Breast epithelium (tissue), 4 donors: ENCODE data around the gene VWC2L. TPM values are rescaled to one million over a fixed set of nuclear protein-coding genes. Genes with fewer than 3 reads are reported as not detected.

ENCODE experiments used
- DNase-seq, 2 donors: peaks; one replicate each; pipeline ENCODE4 v3.0.0-alpha.2; 2019; ENCODE audit warnings: low spot score in 2 of 2
- H3K27ac ChIP-seq, 2 donors: fragments of 200-600 bp; sonication (generic) in 1 of 2; one replicate each; pipeline ENCODE4 v1.5.1; 2016 to 2019; ENCODE audit warnings: mild to moderate bottlenecking in 1 of 2
- H3K27me3 ChIP-seq, 2 donors: fragments of 200-600 bp; sonication (generic) in 1 of 2; one replicate each; pipeline versions ENCODE4 v1.5.1 to v1.6.0; 2017 to 2019; ENCODE audit warnings: control low read depth in 1 of 2, mild to moderate bottlenecking in 1 of 2
- H3K36me3 ChIP-seq: fragments of 200-600 bp; one replicate; pipeline ENCODE4 v1.5.1; 2019
- H3K4me1 ChIP-seq, 2 donors: fragments of 200-600 bp; sonication (generic); one replicate each; pipeline ENCODE4 v1.5.1; 2016 to 2019; ENCODE audit warnings: control low read depth in 1 of 2
- H3K4me3 ChIP-seq, 3 donors: fragments of 200-600 bp; sonication (generic); 1 replicate in 2 of 3; 2 replicates in 1 of 3; pipeline ENCODE4 v1.5.1; 2016 to 2019; ENCODE audit warnings: mild to moderate bottlenecking in 3 of 3, moderate library complexity in 2 of 3
- H3K9me3 ChIP-seq, 2 donors: fragments of 200-600 bp; sonication (generic) in 1 of 2; one replicate each; pipeline ENCODE4 v1.5.1; 2016 to 2019; ENCODE audit warnings: control low read depth in 1 of 2
- POLR2A ChIP-seq: fragments of 450-650 bp; IDR thresholded peaks from one replicate; pipeline ENCODE4 v1.6.1; 2016; ENCODE audit warnings: antibody characterized with exemption, mild to moderate bottlenecking, moderate library complexity
- POLR2AphosphoS5 ChIP-seq, 3 donors: sonication (generic); formaldehyde crosslinking; IDR thresholded peaks; one replicate each; pipeline ENCODE4 v1.6.1; 2017; ENCODE audit warnings: antibody characterized with exemption in 3 of 3
- intact Hi-C: fragments of 100-400 bp; cut with DNase I; formaldehyde crosslinking; loops from one replicate; pipeline ENCODE4 v1.15.1; 2023; ENCODE audit warnings: low total_unique reads
- total RNA-seq, 3 donors: library from RNA; depleted of rRNA; stranded (reverse); fragments of >200 nt; gene quantifications; one replicate each; pipeline ENCODE4 v1.1.0, GENCODE V29; 2016
- TF ChIP-seq, protein P1 (sequence below), 3 donors: fragments of 450-650 bp; IDR thresholded peaks; one replicate each; pipeline ENCODE4 v1.5.1; 2016 to 2017; ENCODE audit warnings: antibody characterized with exemption in 3 of 3, mild to moderate bottlenecking in 3 of 3, moderate library complexity in 3 of 3

VWC2L gene
- total RNA-seq, 3 donors from 2014 or later = 0.15 TPM; not detected in 2

DNA sequence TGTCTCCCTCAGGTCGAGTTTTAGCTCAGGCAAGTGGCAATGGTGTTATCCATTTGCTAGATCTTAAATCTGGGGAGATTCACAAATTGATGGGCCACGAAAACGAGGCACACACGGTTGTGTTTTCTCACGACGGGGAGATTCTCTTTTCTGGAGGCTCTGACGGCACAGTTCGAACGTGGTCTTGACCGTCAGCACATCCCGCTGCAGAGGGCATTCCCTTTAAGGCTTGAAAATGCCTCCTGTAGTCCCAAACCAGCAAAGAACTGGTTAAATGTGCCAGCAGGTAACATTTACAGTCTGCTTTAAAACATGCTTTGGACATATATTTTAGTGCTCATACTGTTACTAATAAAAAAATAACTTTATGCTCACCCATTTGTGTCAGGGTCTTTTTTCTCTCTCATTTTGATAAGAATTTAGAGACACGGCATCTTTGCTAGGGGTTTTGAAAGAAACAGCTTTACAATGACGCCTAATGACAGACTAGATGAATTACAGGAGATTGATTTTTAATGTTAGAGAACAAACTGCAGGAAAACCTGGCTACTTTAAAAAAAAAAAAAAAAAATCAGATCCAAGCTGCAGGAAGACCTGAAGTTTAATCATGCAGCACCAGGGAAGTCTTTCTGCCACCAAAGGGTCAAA is 602 bp upstream of the VWC2L start:
- TF ChIP-seq, protein P1, sequence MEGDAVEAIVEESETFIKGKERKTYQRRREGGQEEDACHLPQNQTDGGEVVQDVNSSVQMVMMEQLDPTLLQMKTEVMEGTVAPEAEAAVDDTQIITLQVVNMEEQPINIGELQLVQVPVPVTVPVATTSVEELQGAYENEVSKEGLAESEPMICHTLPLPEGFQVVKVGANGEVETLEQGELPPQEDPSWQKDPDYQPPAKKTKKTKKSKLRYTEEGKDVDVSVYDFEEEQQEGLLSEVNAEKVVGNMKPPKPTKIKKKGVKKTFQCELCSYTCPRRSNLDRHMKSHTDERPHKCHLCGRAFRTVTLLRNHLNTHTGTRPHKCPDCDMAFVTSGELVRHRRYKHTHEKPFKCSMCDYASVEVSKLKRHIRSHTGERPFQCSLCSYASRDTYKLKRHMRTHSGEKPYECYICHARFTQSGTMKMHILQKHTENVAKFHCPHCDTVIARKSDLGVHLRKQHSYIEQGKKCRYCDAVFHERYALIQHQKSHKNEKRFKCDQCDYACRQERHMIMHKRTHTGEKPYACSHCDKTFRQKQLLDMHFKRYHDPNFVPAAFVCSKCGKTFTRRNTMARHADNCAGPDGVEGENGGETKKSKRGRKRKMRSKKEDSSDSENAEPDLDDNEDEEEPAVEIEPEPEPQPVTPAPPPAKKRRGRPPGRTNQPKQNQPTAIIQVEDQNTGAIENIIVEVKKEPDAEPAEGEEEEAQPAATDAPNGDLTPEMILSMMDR (IDR thresholded peaks at IDR 0.05) = no peak
- no peak for TF ChIP-seq POLR2A
- intact Hi-C loops = loop anchor here (5.0 kb wide), 1 partner anchor 202 kb away; no protein-coding TSS in a partner anchor
- no peak overlapping the region for H3K4me3 ChIP-seq
- no peak for DNase-seq
- H3K36me3 ChIP-seq = no peaks in the 10 kb centered on the region
- no peaks in the 10 kb centered on the region for H3K9me3 ChIP-seq
- H3K27me3 ChIP-seq = no peaks in the 10 kb centered on the region
- no peak overlapping the region for H3K27ac ChIP-seq
- H3K4me1 ChIP-seq = no peaks in the 10 kb centered on the region

- no peak for DNase-seq
- Histone ChIP-seq H3K27ac (no peak overlapping the region), H3K4me3 (no peak overlapping the region), H3K27me3 (no peaks in the 10 kb centered on the region), H3K9me3 (no peaks in the 10 kb centered on the region), H3K36me3 (no peaks in the 10 kb centered on the region), H3K4me1 (no peaks in the 10 kb centered on the region)
- TF ChIP-seq POLR2AphosphoS5 (IDR thresholded peaks at IDR 0.05) (no peak), POLR2A (no peak)
- TF ChIP-seq, protein P1 (IDR thresholded peaks at IDR 0.05) = no peak
- intact Hi-C loops = loop anchor here (5.0 kb wide), 1 partner anchor 200 kb away; no protein-coding TSS in a partner anchor
Observed at GRCh38 chr2:214412679-214413078, 1.8 kb downstream of the VWC2L start.

DNA sequence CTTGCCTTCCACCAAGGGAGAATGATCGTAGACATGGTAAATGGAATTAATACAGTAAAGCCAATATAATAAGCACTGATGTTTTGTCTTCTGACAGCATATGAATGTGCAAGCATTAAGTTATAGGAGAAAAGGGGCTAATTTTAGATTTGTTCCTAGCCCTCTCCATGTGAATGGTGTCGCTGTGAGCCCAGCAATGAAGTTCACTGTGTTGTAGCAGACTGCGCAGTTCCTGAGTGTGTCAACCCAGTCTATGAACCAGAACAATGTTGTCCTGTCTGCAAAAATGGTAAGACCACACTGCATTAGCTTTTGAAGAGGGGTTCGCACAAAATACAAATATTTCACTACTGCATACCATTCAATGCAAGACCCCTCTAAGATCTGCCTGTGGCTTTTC is 25.6 kb downstream of the VWC2L start:
- no peaks in the 10 kb centered on the region for H3K27me3 ChIP-seq
- intact Hi-C loops = no loop called here
- H3K4me1 ChIP-seq = no peaks in the 10 kb centered on the region
- H3K9me3 ChIP-seq = no peaks in the 10 kb centered on the region
- H3K27ac ChIP-seq = no peak overlapping the region
- no peak overlapping the region for H3K4me3 ChIP-seq
- TF ChIP-seq POLR2A (no peak), POLR2AphosphoS5 (IDR thresholded peaks at IDR 0.05) (no peak)
- TF ChIP-seq, protein P1 (IDR thresholded peaks at IDR 0.05) = no peak
- DNase-seq = no peak
- no peaks in the 10 kb centered on the region for H3K36me3 ChIP-seq

DNA sequence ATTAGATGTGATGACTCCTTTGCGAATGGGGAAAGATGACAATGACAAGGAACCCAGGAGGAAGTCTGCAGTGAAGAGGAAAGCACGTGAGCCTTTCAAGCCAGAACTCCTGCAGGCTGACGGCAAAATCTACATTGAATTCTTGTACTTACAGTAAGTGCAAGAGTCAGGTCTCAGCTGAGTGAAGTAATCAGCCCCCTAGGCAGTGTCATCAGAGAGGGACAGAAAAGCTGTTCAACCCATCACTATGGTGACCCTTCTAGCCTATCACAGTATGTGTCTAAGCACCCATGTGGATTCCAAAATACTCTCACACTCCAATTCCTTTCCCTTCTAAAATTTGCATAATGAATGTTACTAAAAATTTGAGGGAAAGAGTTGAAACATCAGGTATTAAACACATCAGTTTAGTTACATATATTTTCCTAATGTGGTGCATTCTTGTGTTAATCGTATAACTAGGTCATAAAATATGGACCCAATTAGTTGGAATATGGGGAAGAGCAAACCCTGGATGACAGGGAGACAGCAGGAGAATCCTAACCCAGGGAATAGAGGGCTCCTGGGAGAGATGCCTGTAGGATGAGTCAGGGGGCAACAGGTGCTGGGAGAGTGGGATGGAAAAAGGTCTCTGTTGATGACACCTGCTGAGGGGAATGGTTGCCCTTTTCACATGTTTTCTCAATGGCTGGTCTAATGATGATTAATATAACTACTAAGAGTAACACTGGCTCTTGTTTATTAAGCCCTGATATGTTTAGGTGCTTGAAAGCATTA is 39.5 kb downstream of the VWC2L start:
- Histone ChIP-seq H3K36me3 (no peaks in the 10 kb centered on the region), H3K4me1 (no peaks in the 10 kb centered on the region), H3K9me3 (no peaks in the 10 kb centered on the region), H3K27me3 (no peaks in the 10 kb centered on the region), H3K4me3 (no peak overlapping the region), H3K27ac (no peak overlapping the region)
- TF ChIP-seq POLR2A (no peak), POLR2AphosphoS5 (IDR thresholded peaks at IDR 0.05) (no peak)
- TF ChIP-seq, protein P1 (IDR thresholded peaks at IDR 0.05) = no peak
- no peak for DNase-seq
- intact Hi-C loops = no loop called here

DNA sequence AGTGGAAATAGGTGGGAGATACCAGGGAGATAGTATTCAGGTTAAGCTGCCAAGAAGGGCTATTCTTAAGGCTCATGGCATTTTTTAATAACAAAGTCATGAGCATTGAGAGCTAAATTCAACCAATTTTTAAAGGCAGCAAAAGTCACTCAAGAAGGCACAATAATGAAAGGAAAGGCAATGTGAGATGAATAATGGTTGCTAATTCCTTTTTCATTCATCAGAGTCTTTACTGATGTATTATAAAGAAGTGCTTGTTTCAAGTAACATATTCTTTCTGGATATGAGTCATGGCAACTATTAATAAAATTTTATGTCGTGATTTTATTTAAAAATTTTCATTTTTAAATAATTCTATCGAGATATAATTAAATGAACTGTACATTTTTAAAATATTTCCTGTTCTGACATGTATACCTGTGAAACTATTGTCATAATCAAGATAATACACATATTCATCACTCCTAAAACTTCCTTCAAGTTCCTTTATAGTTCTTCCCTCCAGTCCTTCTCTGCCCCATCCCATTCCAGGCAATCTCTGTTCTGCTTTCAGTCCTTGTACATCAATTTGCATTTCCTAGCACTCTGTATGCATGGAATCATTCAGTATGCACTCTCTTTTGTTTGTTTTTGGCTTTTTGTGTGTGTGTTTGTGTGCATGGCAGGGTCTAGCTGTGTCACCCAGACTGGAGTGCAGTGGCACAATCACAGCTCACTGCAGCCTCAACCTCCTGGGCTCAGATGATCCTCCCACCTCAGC is 40.8 kb downstream of the VWC2L start:
- Histone ChIP-seq H3K4me1 (no peaks in the 10 kb centered on the region), H3K36me3 (no peaks in the 10 kb centered on the region), H3K9me3 (no peaks in the 10 kb centered on the region), H3K27me3 (no peaks in the 10 kb centered on the region), H3K4me3 (no peak overlapping the region), H3K27ac (no peak overlapping the region)
- no peak for TF ChIP-seq POLR2AphosphoS5 (IDR thresholded peaks at IDR 0.05)
- TF ChIP-seq POLR2A = no peak
- TF ChIP-seq, protein P1 (IDR thresholded peaks at IDR 0.05) = no peak
- intact Hi-C loops = no loop called here
- no peak for DNase-seq
